ENCODE measurements around the gene ZC3H14.
A peak's percentile ranks its signal among the peaks of the same experiment; 100 is the strongest.

Gene ZC3H14, protein sequence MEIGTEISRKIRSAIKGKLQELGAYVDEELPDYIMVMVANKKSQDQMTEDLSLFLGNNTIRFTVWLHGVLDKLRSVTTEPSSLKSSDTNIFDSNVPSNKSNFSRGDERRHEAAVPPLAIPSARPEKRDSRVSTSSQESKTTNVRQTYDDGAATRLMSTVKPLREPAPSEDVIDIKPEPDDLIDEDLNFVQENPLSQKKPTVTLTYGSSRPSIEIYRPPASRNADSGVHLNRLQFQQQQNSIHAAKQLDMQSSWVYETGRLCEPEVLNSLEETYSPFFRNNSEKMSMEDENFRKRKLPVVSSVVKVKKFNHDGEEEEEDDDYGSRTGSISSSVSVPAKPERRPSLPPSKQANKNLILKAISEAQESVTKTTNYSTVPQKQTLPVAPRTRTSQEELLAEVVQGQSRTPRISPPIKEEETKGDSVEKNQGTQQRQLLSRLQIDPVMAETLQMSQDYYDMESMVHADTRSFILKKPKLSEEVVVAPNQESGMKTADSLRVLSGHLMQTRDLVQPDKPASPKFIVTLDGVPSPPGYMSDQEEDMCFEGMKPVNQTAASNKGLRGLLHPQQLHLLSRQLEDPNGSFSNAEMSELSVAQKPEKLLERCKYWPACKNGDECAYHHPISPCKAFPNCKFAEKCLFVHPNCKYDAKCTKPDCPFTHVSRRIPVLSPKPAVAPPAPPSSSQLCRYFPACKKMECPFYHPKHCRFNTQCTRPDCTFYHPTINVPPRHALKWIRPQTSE

DNA sequence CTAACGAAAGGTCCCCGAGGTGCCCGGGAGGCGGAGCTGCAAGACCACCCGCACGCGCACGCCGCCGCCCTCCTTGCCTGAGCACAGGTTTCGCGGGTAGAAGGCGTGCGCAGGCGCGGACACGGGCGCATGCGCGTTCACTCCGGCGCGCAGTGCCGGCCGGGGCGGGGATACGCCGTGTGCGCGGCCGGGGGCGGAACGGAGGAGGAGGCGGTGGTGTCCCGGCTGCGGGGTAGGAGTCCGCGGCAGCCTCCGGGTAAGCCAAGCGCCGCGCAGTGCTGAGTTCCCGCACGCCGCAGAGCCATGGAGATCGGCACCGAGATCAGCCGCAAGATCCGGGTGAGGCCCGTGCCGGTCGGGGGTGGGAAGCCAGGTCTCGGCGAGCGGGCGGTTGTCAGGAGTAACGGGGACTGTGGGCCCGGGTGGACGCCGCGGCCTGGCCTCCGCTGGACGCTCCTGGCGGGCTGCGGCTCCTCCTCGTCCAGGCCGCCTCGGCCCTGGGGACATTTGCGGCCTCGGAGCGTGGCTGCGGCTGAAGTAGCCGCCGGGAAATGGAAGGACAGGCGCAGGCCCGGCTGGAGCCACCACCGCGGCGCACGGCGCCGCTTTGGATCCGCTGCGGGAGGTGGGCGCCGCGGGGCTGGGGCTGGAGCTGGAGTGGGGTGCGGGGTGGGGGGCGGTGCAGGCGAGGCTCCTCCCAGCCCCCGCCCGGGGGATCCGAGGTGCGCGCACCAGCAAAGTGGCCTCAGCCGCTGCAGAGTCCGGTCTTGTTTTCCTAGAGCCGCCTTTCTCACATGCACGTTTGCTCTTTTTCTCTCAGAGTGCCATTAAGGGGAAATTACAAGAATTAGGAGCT is at the start of gene ZC3H14:
ZC3H14 (plus strand) TSS at position 207 of the 856 bp plus-strand sequence; CDS start at position 304, 97 bp downstream.
- DNase-seq (ENCODE audit: insufficient read length, low spot score) (peak; percentile 70), FAIRE-seq (no peak)
- TF ChIP-seq, protein P1, sequence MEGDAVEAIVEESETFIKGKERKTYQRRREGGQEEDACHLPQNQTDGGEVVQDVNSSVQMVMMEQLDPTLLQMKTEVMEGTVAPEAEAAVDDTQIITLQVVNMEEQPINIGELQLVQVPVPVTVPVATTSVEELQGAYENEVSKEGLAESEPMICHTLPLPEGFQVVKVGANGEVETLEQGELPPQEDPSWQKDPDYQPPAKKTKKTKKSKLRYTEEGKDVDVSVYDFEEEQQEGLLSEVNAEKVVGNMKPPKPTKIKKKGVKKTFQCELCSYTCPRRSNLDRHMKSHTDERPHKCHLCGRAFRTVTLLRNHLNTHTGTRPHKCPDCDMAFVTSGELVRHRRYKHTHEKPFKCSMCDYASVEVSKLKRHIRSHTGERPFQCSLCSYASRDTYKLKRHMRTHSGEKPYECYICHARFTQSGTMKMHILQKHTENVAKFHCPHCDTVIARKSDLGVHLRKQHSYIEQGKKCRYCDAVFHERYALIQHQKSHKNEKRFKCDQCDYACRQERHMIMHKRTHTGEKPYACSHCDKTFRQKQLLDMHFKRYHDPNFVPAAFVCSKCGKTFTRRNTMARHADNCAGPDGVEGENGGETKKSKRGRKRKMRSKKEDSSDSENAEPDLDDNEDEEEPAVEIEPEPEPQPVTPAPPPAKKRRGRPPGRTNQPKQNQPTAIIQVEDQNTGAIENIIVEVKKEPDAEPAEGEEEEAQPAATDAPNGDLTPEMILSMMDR (IDR thresholded peaks at IDR 0.05; ENCODE audit: insufficient read depth, missing control alignments), result no peak

DNA sequence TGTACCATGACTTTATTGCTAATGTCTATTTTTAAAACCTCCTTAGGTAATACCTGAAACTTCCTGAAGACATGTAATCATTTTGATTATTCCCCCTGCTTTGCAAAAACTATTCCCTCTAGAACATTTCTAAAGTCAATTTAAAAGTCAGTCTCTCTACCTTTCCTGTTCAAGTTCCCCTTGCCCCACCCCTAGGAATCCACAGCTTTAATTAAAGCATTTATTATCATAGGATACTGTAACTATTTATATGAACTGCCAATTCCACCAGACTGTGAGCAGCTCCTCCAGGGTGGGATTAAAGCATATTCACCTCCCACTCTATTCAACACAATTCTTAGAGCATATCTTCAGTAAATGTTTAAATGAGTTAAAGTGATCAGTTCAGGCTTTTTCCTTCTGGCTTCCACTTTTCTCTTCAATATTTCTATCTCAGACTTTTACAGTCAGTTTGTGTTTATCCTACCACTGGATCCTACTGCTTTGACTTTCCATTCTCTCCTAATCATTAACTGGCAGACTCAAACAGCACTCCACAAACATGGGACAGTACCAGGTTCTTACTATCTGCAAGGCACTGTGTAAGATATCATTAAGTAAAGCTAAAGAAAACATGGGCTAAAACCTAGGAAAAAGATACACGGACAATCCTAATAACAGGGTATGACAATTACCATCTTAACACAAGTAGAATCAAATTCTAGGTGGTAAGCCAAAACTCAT is 47.2 kb upstream of the ZC3H14 start:
- DNase-seq (ENCODE audit: insufficient read length, low spot score) (no peak), FAIRE-seq (no peak)
- TF ChIP-seq, protein P1 (IDR thresholded peaks at IDR 0.05; ENCODE audit: insufficient read depth, missing control alignments), result no peak

DNA sequence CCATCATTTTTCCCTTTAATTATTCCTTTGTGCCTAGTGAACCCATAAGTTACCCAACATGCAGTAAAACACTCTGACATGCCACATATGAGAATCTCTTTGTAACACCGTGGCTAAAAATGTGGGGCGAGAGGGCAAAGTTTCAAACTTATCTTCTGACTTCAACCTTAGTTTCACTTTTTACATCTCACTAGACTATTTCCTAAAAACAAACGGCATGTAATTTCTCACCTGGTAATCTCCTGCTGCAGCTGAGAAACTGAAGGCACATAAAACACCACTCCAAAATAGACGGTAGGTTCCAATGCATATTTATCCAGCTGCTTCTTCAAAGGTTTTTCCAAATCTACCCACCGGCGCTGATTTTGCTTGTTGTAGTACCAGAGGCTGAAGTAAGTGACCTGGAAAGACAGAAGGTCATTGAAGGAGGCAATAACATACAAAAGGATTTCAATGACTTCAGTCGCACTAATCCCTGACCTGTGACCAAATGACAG is 45.9 kb upstream of the ZC3H14 start:
- DNase-seq (ENCODE audit: insufficient read length, low spot score), result no peak
- TF ChIP-seq, protein P1 (IDR thresholded peaks at IDR 0.05; ENCODE audit: insufficient read depth, missing control alignments), result no peak
- no peak for FAIRE-seq

DNA sequence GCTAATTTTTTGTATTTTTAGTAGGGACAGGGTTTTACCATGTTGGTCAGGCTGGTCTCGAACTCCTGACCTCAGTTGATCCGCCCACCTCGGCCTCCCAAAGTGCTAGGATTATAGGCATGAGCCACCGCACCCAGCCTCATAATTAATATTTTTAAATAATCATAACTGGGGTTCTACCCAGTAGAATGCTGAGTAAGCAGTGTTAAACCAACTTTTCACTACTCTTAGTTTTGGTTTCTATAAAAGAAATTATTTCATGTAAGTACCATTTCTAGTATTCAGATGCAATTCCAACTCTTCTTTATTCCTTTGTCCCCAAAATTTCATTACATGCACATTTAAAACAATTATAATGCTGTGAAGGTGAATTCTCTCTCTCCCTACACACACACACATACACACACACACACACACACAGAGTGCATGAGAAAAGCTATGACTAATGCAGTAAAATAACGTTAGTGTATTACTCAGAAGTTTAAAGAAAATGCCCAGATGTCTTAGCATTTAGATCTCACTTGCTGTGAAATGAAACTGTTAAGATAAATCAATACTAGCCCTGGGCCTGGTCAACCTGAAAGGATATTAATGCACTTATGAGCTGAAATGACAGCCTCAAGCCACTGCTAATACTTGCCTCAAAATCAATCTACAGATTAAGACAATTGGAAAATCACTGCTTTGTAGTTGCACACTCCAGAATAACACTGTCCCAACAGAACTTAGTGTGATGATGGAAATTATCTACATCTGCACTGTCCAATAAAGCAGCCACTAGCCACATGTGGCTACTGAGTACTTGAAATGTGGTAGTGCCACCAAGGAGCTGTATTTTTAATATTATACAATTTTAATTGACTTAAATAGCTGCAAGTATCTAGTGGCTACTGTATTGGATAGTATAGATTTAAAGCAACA is 44.0 kb upstream of the ZC3H14 start:
- no peak for DNase-seq (ENCODE audit: insufficient read length, low spot score)
- FAIRE-seq, result no peak
- TF ChIP-seq, protein P1 (IDR thresholded peaks at IDR 0.05; ENCODE audit: insufficient read depth, missing control alignments), result no peak

DNA sequence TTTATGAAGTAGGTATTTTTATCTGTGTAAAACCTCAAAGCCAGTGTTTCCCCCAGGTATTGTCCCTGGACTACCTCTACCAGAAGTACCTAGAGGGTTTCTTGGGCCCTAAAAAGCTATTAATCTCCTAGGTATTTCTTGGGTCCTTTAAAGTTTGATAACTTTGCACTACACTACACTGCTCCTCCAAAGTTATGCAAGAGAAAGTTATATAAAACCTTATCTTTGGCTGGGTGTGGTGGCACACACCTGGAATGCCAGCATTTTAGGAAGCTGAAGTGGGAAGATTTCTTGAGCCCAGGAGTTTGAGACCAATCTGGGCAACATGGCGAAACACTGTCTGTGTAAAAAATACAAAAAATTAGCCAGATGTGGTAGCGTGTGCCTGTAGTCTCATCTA is 42.9 kb upstream of the ZC3H14 start:
- TF ChIP-seq, protein P1 (IDR thresholded peaks at IDR 0.05; ENCODE audit: insufficient read depth, missing control alignments), result no peak
- DNase-seq (ENCODE audit: insufficient read length, low spot score) (no peak), FAIRE-seq (no peak)

Measured in D721Med (cell line).